AG10803 (cell line): ENCODE data around the gene SWI5.

Experiments
- DNase-seq: peaks from one replicate; pipeline ENCODE4 v3.0.0; 2010; ENCODE audit warnings: low read depth
- H3K4me3 ChIP-seq: 2 replicates; pipeline ENCODE4 v1.5.1; 2011; ENCODE audit warnings: mild to moderate bottlenecking, low read length, control low read depth
- CTCF ChIP-seq: conservative IDR thresholded peaks from 2 replicates; pipeline ENCODE4 v1.5.1; 2011; ENCODE audit warnings: mild to moderate bottlenecking, low read length, control low read depth, inconsistent platforms

SWI5 gene

DNA sequence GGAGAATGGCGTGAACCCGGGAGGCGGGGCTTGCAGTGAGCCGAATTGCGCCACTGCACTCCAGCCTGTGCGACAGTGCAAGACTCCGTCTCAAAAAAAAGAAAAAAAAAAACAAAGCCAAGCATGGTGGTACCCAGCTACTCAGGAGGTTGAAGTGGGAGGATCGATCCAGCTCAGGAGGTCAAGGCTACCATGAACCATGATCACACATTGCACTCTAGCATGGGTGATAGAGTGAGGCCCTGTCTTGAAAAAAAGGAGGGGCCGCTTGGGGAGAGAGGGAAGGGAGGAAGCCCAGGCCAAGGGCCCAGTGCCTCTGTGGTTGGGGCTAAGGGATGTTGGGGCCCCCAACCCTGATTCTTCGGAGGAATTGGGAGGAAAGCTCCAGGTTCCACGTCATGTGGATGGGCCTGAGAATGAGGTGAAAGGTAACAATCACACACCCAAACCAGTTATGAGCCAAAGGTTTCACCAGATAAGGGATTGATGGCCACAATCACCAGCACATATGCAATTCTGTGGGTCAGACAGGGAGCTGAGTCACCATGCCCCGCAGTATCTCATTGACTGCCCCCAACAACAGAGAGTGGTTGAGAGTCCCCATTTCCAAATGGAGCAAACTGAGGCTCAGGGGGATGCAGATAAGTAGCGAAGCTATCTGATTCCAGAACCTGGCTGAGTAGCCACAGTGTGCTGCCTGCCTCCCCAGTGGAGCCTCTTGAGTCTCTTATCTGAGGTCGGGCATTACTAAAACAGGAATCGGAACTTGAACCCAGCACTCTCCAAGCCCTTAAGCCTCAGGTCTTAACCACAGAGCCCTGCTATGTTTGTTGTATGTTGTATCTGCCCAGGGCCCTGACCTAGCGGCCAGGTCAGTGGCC is 20.5 kb downstream of the SWI5 start:
- no peak for TF ChIP-seq CTCF
- H3K4me3 ChIP-seq = no peak overlapping the region
- no peak for DNase-seq

DNA sequence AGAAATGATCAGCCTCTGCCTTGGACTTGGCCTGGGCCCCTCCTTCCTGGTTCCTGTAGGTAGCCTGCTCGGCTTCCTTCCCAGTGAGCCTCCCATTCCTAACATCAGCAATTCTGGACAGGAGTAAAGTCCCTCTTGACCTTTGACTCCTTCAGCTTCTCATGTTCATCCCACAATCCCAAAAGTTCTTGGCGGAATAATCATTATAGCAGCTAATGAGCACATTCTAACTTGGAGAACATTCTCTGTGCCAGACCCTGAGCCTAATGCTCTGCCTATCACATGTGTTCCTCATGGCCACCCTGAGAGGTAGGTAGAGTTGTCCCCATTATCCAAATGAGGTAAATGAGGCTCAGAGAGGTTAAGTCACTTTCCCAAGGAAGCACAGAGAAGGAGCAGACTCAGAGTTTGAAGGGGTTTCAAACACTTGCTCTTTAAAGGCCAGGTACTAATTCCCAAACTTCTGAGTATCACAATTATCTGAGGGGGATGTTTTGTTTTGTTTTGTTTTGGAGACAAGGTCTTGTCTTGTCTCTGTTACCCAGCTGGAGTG is 21.2 kb downstream of the SWI5 start:
- DNase-seq = no peak
- H3K4me3 ChIP-seq = no peak overlapping the region
- TF ChIP-seq CTCF = no peak

DNA sequence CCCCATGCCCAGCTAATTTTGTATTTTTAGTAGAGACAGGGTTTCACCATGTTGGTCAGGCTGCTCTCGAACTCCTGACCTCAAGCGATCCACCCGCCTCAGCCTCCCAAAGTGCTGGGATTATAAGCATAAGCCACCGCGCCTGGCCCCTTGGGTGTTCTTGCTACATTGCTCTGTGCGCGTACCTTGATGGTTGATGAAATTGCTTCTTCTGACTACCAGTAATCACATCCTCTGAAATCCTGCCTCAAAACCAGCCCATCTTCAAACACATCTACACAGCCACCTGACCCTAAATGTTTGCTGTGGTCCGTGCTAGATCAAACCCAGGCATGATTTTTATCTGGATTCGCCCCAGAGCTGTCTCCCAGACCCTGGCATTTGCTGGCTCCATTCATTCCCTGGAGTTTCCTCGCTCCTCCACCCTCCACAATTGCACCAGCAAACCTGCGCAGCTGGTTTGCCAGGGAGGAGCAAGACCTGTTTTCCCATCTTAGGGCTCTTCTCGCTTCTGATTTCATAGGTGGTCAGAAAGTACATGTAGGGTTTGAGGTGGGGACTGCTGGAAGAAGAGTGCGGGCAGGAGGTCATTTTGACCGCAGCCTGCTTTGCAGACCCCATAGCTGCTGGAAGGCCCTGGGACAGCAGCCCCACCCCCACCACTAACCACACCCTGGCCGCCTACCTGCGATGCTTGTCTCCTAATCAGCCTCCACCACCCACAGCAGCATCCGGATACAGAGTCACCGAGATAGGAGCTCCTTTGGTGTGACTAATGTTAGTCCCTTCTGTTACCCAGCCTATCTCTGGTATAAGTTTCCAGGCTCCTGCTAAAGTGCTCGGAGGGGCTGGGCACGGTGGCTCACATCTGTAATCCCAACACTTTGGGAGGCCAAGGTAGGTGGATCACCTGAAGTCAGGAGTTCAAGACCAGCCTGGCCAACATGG is 22.7 kb downstream of the SWI5 start:
- DNase-seq = no peak
- TF ChIP-seq CTCF = no peak
- H3K4me3 ChIP-seq = no peak overlapping the region

- peak; percentile 58 for DNase-seq
- TF ChIP-seq CTCF = no peak
- H3K4me3 ChIP-seq = no peak overlapping the region
Observed at GRCh38 chr9:128304136-128304970, 28.3 kb downstream of the SWI5 start.

DNA sequence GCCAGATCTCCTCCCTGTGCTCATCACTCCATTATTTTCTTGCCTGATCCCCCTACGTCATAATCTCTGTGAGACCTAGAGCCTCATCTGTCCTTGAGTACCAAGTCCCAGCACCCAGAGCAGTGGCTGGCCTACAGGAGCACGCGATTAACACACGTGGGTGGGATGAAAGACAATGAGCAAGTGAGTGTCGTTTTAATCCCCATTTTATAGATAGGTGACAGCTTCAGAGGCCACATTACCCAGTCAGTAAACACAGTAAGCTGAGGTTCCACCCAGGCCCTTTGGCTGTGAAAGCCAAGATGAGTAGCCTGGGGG is 28.9 kb downstream of the SWI5 start:
- H3K4me3 ChIP-seq = no peak overlapping the region
- peak; percentile 27 for DNase-seq

More for the DNA sequence above, 28.9 kb downstream of the SWI5 start:
- TF ChIP-seq CTCF = no peak
